ENCODE measurements around the gene SDK1.

DNA sequence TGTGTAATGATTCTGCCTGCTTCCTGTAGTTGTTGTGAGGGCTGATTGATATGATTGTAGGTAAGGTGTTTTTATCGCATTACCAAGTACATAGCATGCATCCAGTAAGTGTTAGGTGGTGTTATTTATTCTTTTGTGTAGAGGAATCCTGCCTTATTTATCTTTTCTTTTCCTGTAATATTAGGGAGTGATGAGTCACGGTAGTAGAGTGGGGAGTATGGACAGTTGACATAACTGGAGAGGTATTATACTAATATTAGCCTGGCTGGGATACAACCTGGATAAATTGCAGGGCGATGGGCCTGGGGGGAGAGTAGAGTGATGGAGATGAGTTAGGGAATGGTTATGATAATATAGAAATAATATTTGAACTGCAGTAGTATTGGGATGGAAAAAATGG lies 9.8 kb downstream of the SDK1 start:
- TF ChIP-seq, protein P1, sequence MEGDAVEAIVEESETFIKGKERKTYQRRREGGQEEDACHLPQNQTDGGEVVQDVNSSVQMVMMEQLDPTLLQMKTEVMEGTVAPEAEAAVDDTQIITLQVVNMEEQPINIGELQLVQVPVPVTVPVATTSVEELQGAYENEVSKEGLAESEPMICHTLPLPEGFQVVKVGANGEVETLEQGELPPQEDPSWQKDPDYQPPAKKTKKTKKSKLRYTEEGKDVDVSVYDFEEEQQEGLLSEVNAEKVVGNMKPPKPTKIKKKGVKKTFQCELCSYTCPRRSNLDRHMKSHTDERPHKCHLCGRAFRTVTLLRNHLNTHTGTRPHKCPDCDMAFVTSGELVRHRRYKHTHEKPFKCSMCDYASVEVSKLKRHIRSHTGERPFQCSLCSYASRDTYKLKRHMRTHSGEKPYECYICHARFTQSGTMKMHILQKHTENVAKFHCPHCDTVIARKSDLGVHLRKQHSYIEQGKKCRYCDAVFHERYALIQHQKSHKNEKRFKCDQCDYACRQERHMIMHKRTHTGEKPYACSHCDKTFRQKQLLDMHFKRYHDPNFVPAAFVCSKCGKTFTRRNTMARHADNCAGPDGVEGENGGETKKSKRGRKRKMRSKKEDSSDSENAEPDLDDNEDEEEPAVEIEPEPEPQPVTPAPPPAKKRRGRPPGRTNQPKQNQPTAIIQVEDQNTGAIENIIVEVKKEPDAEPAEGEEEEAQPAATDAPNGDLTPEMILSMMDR (IDR thresholded peaks at IDR 0.05) = no peak
- no peak for TF ChIP-seq POLR2A (IDR thresholded peaks at IDR 0.05)
- no peak for TF ChIP-seq POLR2AphosphoS5 (IDR thresholded peaks at IDR 0.05; ENCODE audit: insufficient read depth in 1 of 2, low read depth in 1 of 2)

All from vagina (tissue), 2 donors.